Osteoblast (primary cell): Measurements from ENCODE around the gene OR6B1. TPM values are rescaled to one million over a fixed set of nuclear protein-coding genes. Genes with fewer than 3 reads are reported as not detected.

ENCODE experiments used
- DNase-seq: peaks from one replicate; pipeline ENCODE4 v3.0.0; 2011; ENCODE audit warnings: low spot score, mixed read lengths; ENCODE audit not compliant: insufficient read length; ENCODE audit errors: missing footprints
- H2AFZ ChIP-seq: 2 replicates; pipeline ENCODE4 v1.6.0; 2011; ENCODE audit warnings: mild to moderate bottlenecking, low read length
- H3K27ac ChIP-seq: 2 replicates; pipeline ENCODE4 v1.5.1; 2011; ENCODE audit warnings: mild to moderate bottlenecking, low read depth, low read length, moderate library complexity
- H3K27me3 ChIP-seq: 2 replicates; pipeline ENCODE4 v1.6.0; 2012; ENCODE audit warnings: mild to moderate bottlenecking, control low read depth, inconsistent platforms, low read length, moderate library complexity; ENCODE audit not compliant: insufficient read depth
- H3K36me3 ChIP-seq: 2 replicates; pipeline ENCODE4 v1.5.1; 2011; ENCODE audit warnings: mild to moderate bottlenecking, low read length, control low read depth, moderate library complexity; ENCODE audit not compliant: insufficient read depth
- H3K4me1 ChIP-seq: 2 replicates; pipeline ENCODE4 v1.5.1; 2011; ENCODE audit warnings: mild to moderate bottlenecking, low read length, control low read depth, moderate library complexity; ENCODE audit not compliant: insufficient read depth
- H3K4me2 ChIP-seq: 2 replicates; pipeline ENCODE4 v1.6.0; 2011; ENCODE audit warnings: mild to moderate bottlenecking, low read length; ENCODE audit not compliant: insufficient read depth
- H3K4me3 ChIP-seq: fragments of 200-600 bp; sonication (generic); 3 replicates; pipeline ENCODE4 v1.5.1; 2012; ENCODE audit warnings: mild to moderate bottlenecking, low read length, inconsistent platforms; ENCODE audit not compliant: insufficient read depth
- H3K79me2 ChIP-seq: 2 replicates; pipeline ENCODE4 v1.6.0; 2012; ENCODE audit warnings: mild to moderate bottlenecking, low read length, control low read depth, inconsistent platforms; ENCODE audit not compliant: insufficient read depth
- H3K9me3 ChIP-seq: 2 replicates; pipeline ENCODE4 v1.5.1; 2011; ENCODE audit warnings: low read depth, low read length, control low read depth
- H4K20me1 ChIP-seq: 2 replicates; pipeline ENCODE4 v1.6.0; 2012; ENCODE audit warnings: mild to moderate bottlenecking, low read length, control low read depth; ENCODE audit not compliant: insufficient read depth
- CTCF ChIP-seq: IDR thresholded peaks from 2 replicates; pipeline ENCODE4 v1.5.1; 2011; ENCODE audit warnings: mild to moderate bottlenecking, low read depth, low read length, moderate library complexity; ENCODE audit errors: extremely low read depth
- total RNA-seq: library from RNA; depleted of rRNA; stranded (reverse); fragments of >200 nt; gene quantifications from 2 replicates; pipeline ENCODE4 v1.2.3, GENCODE V29; 2012

OR6B1 gene
- total RNA-seq, 1 donor: not detected

- Histone ChIP-seq H3K27ac (no peak overlapping the region), H4K20me1 (no peaks in the 10 kb centered on the region), H3K27me3 (no peaks in the 10 kb centered on the region), H3K79me2 (no peaks in the 10 kb centered on the region), H2AFZ (no peak overlapping the region), H3K36me3 (no peaks in the 10 kb centered on the region), H3K4me1 (peaks cover 9% of the 10 kb centered on the region), H3K9me3 (no peaks in the 10 kb centered on the region), H3K4me3 (no peak overlapping the region), H3K4me2 (no peak overlapping the region)
- TF ChIP-seq CTCF: no peak
- no peak for DNase-seq
These were observed 24.1 kb downstream of the OR6B1 start for GRCh38 chr7:144024213-144024612.

- H3K4me3 ChIP-seq: no peak overlapping the region
- H3K9me3 ChIP-seq: no peaks in the 10 kb centered on the region
- no peaks in the 10 kb centered on the region for H3K36me3 ChIP-seq
- no peak for DNase-seq
- no peaks in the 10 kb centered on the region for H3K79me2 ChIP-seq
- no peak overlapping the region for H3K4me2 ChIP-seq
- no peaks in the 10 kb centered on the region for H4K20me1 ChIP-seq
- H3K4me1 ChIP-seq: no peaks in the 10 kb centered on the region
- H3K27me3 ChIP-seq: no peaks in the 10 kb centered on the region
- H3K27ac ChIP-seq: no peak overlapping the region
- TF ChIP-seq CTCF: no peak
- H2AFZ ChIP-seq: no peak overlapping the region
These were observed 26.2 kb downstream of the OR6B1 start for GRCh38 chr7:144026203-144026883.

GRCh38 chr7:144027070-144027469, 26.9 kb downstream of the OR6B1 start:
- peak; percentile 59 for TF ChIP-seq CTCF
- H3K9me3 ChIP-seq: no peaks in the 10 kb centered on the region
- H3K27ac ChIP-seq: no peak overlapping the region
- H3K4me3 ChIP-seq: no peak overlapping the region
- H3K79me2 ChIP-seq: no peaks in the 10 kb centered on the region
- no peaks in the 10 kb centered on the region for H4K20me1 ChIP-seq
- no peak overlapping the region for H2AFZ ChIP-seq
- no peaks in the 10 kb centered on the region for H3K36me3 ChIP-seq
- H3K4me1 ChIP-seq: no peaks in the 10 kb centered on the region
- no peak overlapping the region for H3K4me2 ChIP-seq
- H3K27me3 ChIP-seq: no peaks in the 10 kb centered on the region
- no peak for DNase-seq

- Histone ChIP-seq H3K27ac (no peak overlapping the region), H2AFZ (no peak overlapping the region), H3K4me1 (no peaks in the 10 kb centered on the region), H3K4me3 (no peak overlapping the region), H3K79me2 (no peaks in the 10 kb centered on the region), H4K20me1 (no peaks in the 10 kb centered on the region), H3K36me3 (no peaks in the 10 kb centered on the region), H3K27me3 (peaks cover 4% of the 10 kb centered on the region), H3K9me3 (no peaks in the 10 kb centered on the region), H3K4me2 (no peak overlapping the region)
- no peak for DNase-seq
- no peak for TF ChIP-seq CTCF
These were observed 27.9 kb downstream of the OR6B1 start for GRCh38 chr7:144027974-144028373.
